K562 (cell line): ENCODE measurements around the gene EEF1AKMT4. TPM values are rescaled to one million over a fixed set of nuclear protein-coding genes. Genes with fewer than 3 reads are reported as not detected.

ENCODE experiments used
- CEBPB ChIP-seq: fragments of 450-650 bp; IDR thresholded peaks from 2 replicates; pipeline ENCODE4 v1.6.1; 2016; ENCODE audit warnings: missing genetic modification characterization, missing compliant biosample characterization
- CSDE1 ChIP-seq, 2 experiments: fragments of 450-650 bp; IDR thresholded peaks; 2 replicates each; pipeline ENCODE4 v1.6.1; 2016; ENCODE audit warnings: mild to moderate bottlenecking in 1 of 2
- DPF2 ChIP-seq: fragments of 450-650 bp; IDR thresholded peaks from 2 replicates; pipeline ENCODE4 v1.6.1; 2016
- NCOA2 ChIP-seq, 2 experiments: fragments of 450-650 bp; IDR thresholded peaks; 2 replicates each; pipeline ENCODE4 v1.6.1; 2018; ENCODE audit warnings: mild to moderate bottlenecking in 2 of 2, moderate library complexity in 1 of 2; ENCODE audit not compliant: partially characterized antibody in 2 of 2
- NKRF ChIP-seq: fragments of 450-650 bp; IDR thresholded peaks from 2 replicates; pipeline ENCODE4 v1.6.1; 2016; ENCODE audit warnings: borderline replicate concordance
- PBX2 ChIP-seq, 2 experiments: IDR thresholded peaks in 1 of 2; conservative IDR thresholded peaks in 1 of 2; 2 replicates each; pipeline ENCODE4 v1.6.1; 2016; ENCODE audit warnings: low read depth in 2 of 2, mild to moderate bottlenecking in 1 of 2, missing compliant biosample characterization in 1 of 2, missing genetic modification characterization in 1 of 2, moderate library complexity in 1 of 2
- PKNOX1 ChIP-seq: fragments of 450-650 bp; IDR thresholded peaks from 2 replicates; pipeline ENCODE4 v1.6.1; 2016
- PTRF ChIP-seq: fragments of 450-650 bp; IDR thresholded peaks from 2 replicates; pipeline ENCODE4 v1.6.1; 2016; ENCODE audit warnings: mild to moderate bottlenecking, missing genetic modification characterization, missing compliant biosample characterization
- RB1 ChIP-seq: fragments of 450-650 bp; IDR thresholded peaks from 2 replicates; pipeline ENCODE4 v1.6.1; 2017; ENCODE audit warnings: low read depth, mild to moderate bottlenecking
- SAP30 ChIP-seq: fragments of 200-600 bp; sonication (generic); IDR thresholded peaks from 2 replicates; pipeline ENCODE4 v1.6.1; 2012; ENCODE audit warnings: borderline replicate concordance, low read depth, mild to moderate bottlenecking, moderate library complexity, low read length, control low read depth, inconsistent platforms; ENCODE audit not compliant: insufficient read depth, poor library complexity, severe bottlenecking
- SUPT5H ChIP-seq: fragments of 450-650 bp; IDR thresholded peaks from 2 replicates; pipeline ENCODE4 v1.6.1; 2016
- TAL1 ChIP-seq: fragments of 450-650 bp; IDR thresholded peaks from 2 replicates; pipeline ENCODE4 v1.6.1; 2016; ENCODE audit warnings: mild to moderate bottlenecking
- ZNF586 ChIP-seq: fragments of 450-650 bp; formaldehyde crosslinking; conservative IDR thresholded peaks from 2 replicates; pipeline ENCODE4 v1.4.0; 2020; ENCODE audit warnings: mild to moderate bottlenecking, moderate library complexity
- polyA plus RNA-seq, 8 experiments: library from polyadenylated mRNA; depleted of rRNA in 4 of 8; stranded (reverse) in 5 of 8; unstranded in 3 of 8; fragments of >200 nt; fragmentation: Nextera tagmentation in 2 of 8; fragmentation: Illumina TruSeq in 1 of 8; extraction: Ambion mirVana in 2 of 8; extraction: Trizol in 1 of 8; gene quantifications; 2 replicates each; pipeline versions ENCODE4 v1.2.1 to v1.2.3, GENCODE V29; 2011 to 2014; ENCODE audit warnings: inconsistent platforms in 1 of 8, missing spikeins in 1 of 8
- total RNA-seq, 7 experiments: library from RNA; depleted of rRNA in 6 of 7; stranded (reverse); fragments of >200 nt in 6 of 7; fragmentation: Illumina TruSeq in 2 of 7; extraction: Trizol in 2 of 7; gene quantifications; 2 replicates each; pipeline versions ENCODE4 v1.2.1 to v1.2.3, GENCODE V29; 2011 to 2021; ENCODE audit warnings: low replicate concordance in 1 of 7
- TF ChIP-seq, protein P1 (sequence below): fragments of 450-650 bp; formaldehyde crosslinking; IDR thresholded peaks from 2 replicates; pipeline ENCODE4 v1.4.0; 2020; ENCODE audit warnings: mild to moderate bottlenecking, moderate library complexity
- TF ChIP-seq, protein P2 (sequence below): fragments of 150-350 bp; conservative IDR thresholded peaks from 2 replicates; pipeline ENCODE4 v1.6.1; 2014; ENCODE audit warnings: low read length
- TF ChIP-seq, protein P3 (sequence below): fragments of 250-450 bp; sonication (Bioruptor Pico); IDR thresholded peaks from 2 replicates; pipeline ENCODE4 v1.5.0; 2021

Gene EEF1AKMT4
- total and polyA plus RNA-seq, 9 of the 15 experiments (the other 6 are each of a cell fraction or from before 2014, with no cell fraction given) = 10.3 to 49.4 (median 18.9) TPM

GRCh38 chr3:184249412-184250166 is at the start of gene EEF1AKMT4 (continued):
- TF ChIP-seq, protein P1, sequence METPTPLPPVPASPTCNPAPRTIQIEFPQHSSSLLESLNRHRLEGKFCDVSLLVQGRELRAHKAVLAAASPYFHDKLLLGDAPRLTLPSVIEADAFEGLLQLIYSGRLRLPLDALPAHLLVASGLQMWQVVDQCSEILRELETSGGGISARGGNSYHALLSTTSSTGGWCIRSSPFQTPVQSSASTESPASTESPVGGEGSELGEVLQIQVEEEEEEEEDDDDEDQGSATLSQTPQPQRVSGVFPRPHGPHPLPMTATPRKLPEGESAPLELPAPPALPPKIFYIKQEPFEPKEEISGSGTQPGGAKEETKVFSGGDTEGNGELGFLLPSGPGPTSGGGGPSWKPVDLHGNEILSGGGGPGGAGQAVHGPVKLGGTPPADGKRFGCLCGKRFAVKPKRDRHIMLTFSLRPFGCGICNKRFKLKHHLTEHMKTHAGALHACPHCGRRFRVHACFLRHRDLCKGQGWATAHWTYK (CRISPR knock-in tag) = no peak
- TF ChIP-seq PTRF = no peak
- no peak for TF ChIP-seq DPF2
- peak; percentile 91 for TF ChIP-seq SAP30
- no peak for TF ChIP-seq PBX2 (CRISPR knock-in tag; IDR thresholded peaks at IDR 0.05; ENCODE audit: low read depth)
- no peak for TF ChIP-seq PBX2 (tag; conservative IDR thresholded peaks at IDR 0.05; ENCODE audit: low read depth)
- TF ChIP-seq NKRF = peak; percentile 91
- no peak for TF ChIP-seq PKNOX1
- TF ChIP-seq ZNF586 (CRISPR knock-in tag) = no peak
- peak; percentile 62 for TF ChIP-seq SUPT5H
- no peak for TF ChIP-seq TAL1
- TF ChIP-seq, protein P2, sequence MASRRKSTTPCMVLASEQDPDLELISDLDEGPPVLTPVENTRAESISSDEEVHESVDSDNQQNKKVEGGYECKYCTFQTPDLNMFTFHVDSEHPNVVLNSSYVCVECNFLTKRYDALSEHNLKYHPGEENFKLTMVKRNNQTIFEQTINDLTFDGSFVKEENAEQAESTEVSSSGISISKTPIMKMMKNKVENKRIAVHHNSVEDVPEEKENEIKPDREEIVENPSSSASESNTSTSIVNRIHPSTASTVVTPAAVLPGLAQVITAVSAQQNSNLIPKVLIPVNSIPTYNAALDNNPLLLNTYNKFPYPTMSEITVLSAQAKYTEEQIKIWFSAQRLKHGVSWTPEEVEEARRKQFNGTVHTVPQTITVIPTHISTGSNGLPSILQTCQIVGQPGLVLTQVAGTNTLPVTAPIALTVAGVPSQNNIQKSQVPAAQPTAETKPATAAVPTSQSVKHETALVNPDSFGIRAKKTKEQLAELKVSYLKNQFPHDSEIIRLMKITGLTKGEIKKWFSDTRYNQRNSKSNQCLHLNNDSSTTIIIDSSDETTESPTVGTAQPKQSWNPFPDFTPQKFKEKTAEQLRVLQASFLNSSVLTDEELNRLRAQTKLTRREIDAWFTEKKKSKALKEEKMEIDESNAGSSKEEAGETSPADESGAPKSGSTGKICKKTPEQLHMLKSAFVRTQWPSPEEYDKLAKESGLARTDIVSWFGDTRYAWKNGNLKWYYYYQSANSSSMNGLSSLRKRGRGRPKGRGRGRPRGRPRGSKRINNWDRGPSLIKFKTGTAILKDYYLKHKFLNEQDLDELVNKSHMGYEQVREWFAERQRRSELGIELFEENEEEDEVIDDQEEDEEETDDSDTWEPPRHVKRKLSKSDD = no peak
- TF ChIP-seq, protein P3, sequence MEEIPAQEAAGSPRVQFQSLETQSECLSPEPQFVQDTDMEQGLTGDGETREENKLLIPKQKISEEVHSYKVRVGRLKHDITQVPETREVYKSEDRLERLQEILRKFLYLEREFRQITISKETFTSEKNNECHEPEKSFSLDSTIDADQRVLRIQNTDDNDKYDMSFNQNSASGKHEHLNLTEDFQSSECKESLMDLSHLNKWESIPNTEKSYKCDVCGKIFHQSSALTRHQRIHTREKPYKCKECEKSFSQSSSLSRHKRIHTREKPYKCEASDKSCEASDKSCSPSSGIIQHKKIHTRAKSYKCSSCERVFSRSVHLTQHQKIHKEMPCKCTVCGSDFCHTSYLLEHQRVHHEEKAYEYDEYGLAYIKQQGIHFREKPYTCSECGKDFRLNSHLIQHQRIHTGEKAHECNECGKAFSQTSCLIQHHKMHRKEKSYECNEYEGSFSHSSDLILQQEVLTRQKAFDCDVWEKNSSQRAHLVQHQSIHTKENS (CRISPR knock-in tag) = no peak
- no peak for TF ChIP-seq NCOA2 (IDR thresholded peaks at IDR 0.05; ENCODE audit: partially characterized antibody in 2 of 2)
- peak; percentile 57; the same call in 1 of the 2 replicates for TF ChIP-seq RB1
- TF ChIP-seq CSDE1 (IDR thresholded peaks at IDR 0.05) = no peak
- peak; percentile 99 for TF ChIP-seq CEBPB (tag)
